ENCODE data around the gene PROCR.

The PROCR gene

GRCh38 chr20:35133031-35133430, 38.8 kb upstream of the PROCR start:
- Histone ChIP-seq H3K27ac (ENCODE audit: poor library complexity, severe bottlenecking) (no peak overlapping the region), H3K4me1 (ENCODE audit: insufficient read depth, poor library complexity, severe bottlenecking) (peaks cover 18% of the 10 kb centered on the region), H3K9me3 (ENCODE audit: severe bottlenecking) (no peaks in the 10 kb centered on the region), H3K36me3 (ENCODE audit: low read depth) (peaks cover 81% of the 10 kb centered on the region), H3K27me3 (ENCODE audit: insufficient read depth, poor library complexity, severe bottlenecking) (no peaks in the 10 kb centered on the region), H3K4me3 (ENCODE audit: severe bottlenecking) (no peak overlapping the region)
- DNase-seq (ENCODE audit: low spot score) (no peak), ATAC-seq (ENCODE audit: low read depth) (no peak)
- no peak for TF ChIP-seq CTCF (IDR thresholded peaks at IDR 0.05; ENCODE audit: poor library complexity, severe bottlenecking)

DNA sequence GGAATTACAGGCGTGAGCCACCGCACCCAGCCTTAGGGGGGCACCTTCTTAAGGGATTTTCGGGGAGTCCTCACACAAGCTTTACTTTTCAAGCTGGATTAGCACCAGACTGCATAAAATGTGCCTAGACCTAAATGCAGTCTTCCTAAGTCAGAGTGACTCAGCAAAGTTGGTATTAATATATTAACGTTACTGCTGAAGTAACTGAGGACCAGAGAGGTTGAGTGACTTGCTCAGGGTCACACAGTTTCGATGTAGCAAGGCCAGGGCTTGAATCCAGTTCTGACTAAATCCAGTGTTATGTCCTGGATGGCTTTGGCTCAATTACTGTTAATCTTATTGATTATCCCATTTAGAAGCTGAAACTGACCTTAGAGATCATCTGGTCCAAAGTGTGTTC, 38.1 kb upstream of the PROCR start:
- DNase-seq (ENCODE audit: low spot score) (no peak), ATAC-seq (ENCODE audit: low read depth) (no peak)
- peaks cover 80% of the 10 kb centered on the region for H3K36me3 ChIP-seq (ENCODE audit: low read depth)
- H3K4me1 ChIP-seq (ENCODE audit: insufficient read depth, poor library complexity, severe bottlenecking) = peaks cover 15% of the 10 kb centered on the region
- TF ChIP-seq CTCF (IDR thresholded peaks at IDR 0.05; ENCODE audit: poor library complexity, severe bottlenecking) = no peak
- H3K4me3 ChIP-seq (ENCODE audit: severe bottlenecking) = no peak overlapping the region
- no peak overlapping the region for H3K27ac ChIP-seq (ENCODE audit: poor library complexity, severe bottlenecking)
- H3K27me3 ChIP-seq (ENCODE audit: insufficient read depth, poor library complexity, severe bottlenecking) = no peaks in the 10 kb centered on the region
- H3K9me3 ChIP-seq (ENCODE audit: severe bottlenecking) = no peaks in the 10 kb centered on the region

DNA sequence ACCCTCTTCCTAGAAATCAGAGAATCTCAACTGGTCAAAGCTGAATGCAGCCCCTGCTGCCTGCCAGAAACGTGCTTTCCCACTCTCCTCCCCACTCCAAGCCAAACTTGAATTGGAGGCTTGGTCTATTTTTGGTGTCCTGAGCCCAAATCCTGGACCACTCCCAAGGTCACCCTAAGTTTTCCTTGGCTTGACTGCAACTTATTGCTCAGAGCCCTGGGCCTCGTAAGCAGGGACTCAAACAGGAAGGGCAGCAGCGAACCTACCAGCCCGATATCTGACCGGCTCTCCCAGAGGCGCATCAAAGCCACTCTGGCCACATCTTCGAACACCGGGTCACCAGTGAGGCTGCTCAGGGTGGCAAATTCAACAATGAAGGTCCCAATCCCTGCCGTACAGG, 37.4 kb upstream of the PROCR start:
- DNase-seq (ENCODE audit: low spot score) (peak; percentile 72), ATAC-seq (ENCODE audit: low read depth) (no peak)
- no peak overlapping the region for H3K4me3 ChIP-seq (ENCODE audit: severe bottlenecking)
- TF ChIP-seq CTCF (IDR thresholded peaks at IDR 0.05; ENCODE audit: poor library complexity, severe bottlenecking) = no peak
- peaks cover 8% of the 10 kb centered on the region for H3K4me1 ChIP-seq (ENCODE audit: insufficient read depth, poor library complexity, severe bottlenecking)
- no peaks in the 10 kb centered on the region for H3K27me3 ChIP-seq (ENCODE audit: insufficient read depth, poor library complexity, severe bottlenecking)
- no peaks in the 10 kb centered on the region for H3K9me3 ChIP-seq (ENCODE audit: severe bottlenecking)
- H3K27ac ChIP-seq (ENCODE audit: poor library complexity, severe bottlenecking) = no peak overlapping the region
- H3K36me3 ChIP-seq (ENCODE audit: low read depth) = peaks cover 82% of the 10 kb centered on the region

GRCh38 chr20:35134880-35135279, 37.0 kb upstream of the PROCR start:
- H3K27me3 ChIP-seq (ENCODE audit: insufficient read depth, poor library complexity, severe bottlenecking) = no peaks in the 10 kb centered on the region
- ATAC-seq (ENCODE audit: low read depth) = no peak
- H3K9me3 ChIP-seq (ENCODE audit: severe bottlenecking) = no peaks in the 10 kb centered on the region
- H3K27ac ChIP-seq (ENCODE audit: poor library complexity, severe bottlenecking) = no peak overlapping the region
- TF ChIP-seq CTCF (IDR thresholded peaks at IDR 0.05; ENCODE audit: poor library complexity, severe bottlenecking) = no peak
- no peak for DNase-seq (ENCODE audit: low spot score)
- H3K4me1 ChIP-seq (ENCODE audit: insufficient read depth, poor library complexity, severe bottlenecking) = peaks cover 4% of the 10 kb centered on the region
- peaks cover 86% of the 10 kb centered on the region for H3K36me3 ChIP-seq (ENCODE audit: low read depth)
- no peak overlapping the region for H3K4me3 ChIP-seq (ENCODE audit: severe bottlenecking)

DNA sequence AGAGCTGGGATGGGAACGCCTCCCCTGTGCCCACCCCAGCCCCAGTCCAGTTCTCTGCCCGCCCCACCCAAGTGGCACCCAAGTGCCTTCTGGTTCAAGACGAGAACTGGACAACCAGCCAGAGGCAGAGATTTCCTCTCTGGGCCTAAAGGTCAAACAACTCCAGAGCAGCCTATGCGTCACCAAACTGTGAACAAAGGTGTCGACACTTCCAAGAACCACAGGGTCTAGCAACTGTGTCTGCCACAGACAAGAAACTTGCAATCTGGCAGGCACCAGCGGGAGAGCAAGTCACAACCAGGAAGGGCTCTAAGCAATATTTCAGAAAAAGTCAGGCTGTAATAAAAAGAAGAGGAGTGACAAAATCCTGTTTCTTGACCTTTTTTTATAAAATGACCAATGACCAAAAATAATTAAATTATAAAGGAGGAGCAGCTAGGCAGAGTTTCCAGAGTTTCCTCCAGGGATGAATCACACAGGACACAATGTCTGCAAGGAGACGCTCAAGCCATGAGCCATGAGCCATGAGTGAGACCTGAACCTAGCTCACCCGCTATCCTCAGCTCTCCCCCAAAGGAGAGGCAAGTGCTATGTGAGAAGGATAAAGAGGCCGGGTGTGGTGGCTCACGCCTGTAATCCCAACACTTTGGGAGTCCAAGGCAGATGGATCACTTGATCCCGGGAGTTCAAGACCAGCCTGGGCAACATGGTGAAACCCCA, 35.8 kb upstream of the PROCR start:
- Histone ChIP-seq H3K27ac (ENCODE audit: poor library complexity, severe bottlenecking) (no peak overlapping the region), H3K4me1 (ENCODE audit: insufficient read depth, poor library complexity, severe bottlenecking) (no peaks in the 10 kb centered on the region), H3K4me3 (ENCODE audit: severe bottlenecking) (no peak overlapping the region), H3K36me3 (ENCODE audit: low read depth) (peaks cover 86% of the 10 kb centered on the region), H3K27me3 (ENCODE audit: insufficient read depth, poor library complexity, severe bottlenecking) (no peaks in the 10 kb centered on the region), H3K9me3 (ENCODE audit: severe bottlenecking) (no peaks in the 10 kb centered on the region)
- no peak for TF ChIP-seq CTCF (IDR thresholded peaks at IDR 0.05; ENCODE audit: poor library complexity, severe bottlenecking)
- DNase-seq (ENCODE audit: low spot score) (peak; percentile 56), ATAC-seq (ENCODE audit: low read depth) (peak; percentile 28; the same call in 1 of the 3 replicates)
